ENCODE measurements around the gene CDC42BPB.

DNA sequence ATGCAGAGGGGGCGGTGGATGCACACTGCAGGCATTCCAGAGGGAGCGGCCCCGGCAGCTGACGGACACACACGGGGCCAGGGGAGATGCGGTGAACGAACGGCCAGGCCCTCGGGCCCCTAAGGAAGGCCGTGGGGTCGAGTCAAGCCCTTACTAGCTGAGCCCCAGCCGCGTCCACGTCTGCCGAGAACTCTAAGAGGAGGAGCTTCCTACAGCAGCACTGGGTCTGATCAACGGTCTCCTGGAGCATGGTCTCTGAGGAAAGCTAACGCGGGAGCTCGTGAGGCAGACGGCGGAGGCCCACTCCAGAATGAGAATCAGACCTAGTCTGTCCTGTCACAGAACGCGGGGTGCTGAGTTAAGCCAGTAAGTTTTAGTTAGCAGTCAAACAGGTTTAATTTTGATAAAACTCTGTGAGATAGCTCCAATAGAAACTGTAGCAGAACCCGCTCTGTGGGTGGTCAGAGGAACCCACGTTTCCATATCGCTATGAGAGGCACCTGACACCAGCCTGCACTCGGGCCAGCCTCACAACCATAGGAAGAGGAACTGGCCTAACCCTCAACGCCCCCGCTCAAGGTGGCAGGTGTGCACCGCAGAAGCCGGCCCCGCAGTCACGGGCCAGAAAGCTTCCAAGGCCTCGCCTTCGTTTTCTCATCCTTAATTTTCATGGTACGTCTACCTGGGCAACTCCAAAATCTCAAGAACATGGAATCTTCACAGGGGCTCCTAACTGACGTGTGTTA, 55.5 kb downstream of the CDC42BPB start:
- TF ChIP-seq, protein P1, sequence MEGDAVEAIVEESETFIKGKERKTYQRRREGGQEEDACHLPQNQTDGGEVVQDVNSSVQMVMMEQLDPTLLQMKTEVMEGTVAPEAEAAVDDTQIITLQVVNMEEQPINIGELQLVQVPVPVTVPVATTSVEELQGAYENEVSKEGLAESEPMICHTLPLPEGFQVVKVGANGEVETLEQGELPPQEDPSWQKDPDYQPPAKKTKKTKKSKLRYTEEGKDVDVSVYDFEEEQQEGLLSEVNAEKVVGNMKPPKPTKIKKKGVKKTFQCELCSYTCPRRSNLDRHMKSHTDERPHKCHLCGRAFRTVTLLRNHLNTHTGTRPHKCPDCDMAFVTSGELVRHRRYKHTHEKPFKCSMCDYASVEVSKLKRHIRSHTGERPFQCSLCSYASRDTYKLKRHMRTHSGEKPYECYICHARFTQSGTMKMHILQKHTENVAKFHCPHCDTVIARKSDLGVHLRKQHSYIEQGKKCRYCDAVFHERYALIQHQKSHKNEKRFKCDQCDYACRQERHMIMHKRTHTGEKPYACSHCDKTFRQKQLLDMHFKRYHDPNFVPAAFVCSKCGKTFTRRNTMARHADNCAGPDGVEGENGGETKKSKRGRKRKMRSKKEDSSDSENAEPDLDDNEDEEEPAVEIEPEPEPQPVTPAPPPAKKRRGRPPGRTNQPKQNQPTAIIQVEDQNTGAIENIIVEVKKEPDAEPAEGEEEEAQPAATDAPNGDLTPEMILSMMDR (IDR thresholded peaks at IDR 0.05) = no peak
- TF ChIP-seq POLR2A (IDR thresholded peaks at IDR 0.05) = no peak
